Nephron progenitor cell (in vitro differentiated cells): Measurements from ENCODE around the gene CAMK1D.

Experiments used
- DNase-seq: peaks from one replicate; pipeline ENCODE4 v3.0.0; 2021
- H3K27ac Mint-ChIP-seq: 2 replicates; pipeline ENCODE4 v1.8.0; 2021; ENCODE audit warnings: mild to moderate bottlenecking, moderate library complexity, mixed read lengths
- H3K27me3 Mint-ChIP-seq: 2 replicates; pipeline ENCODE4 v1.8.0; 2021; ENCODE audit warnings: mild to moderate bottlenecking, low read depth, mixed read lengths; ENCODE audit not compliant: poor library complexity
- H3K36me3 Mint-ChIP-seq: 2 replicates; pipeline ENCODE4 v1.8.0; 2021; ENCODE audit warnings: low read depth, mixed read lengths
- H3K4me1 Mint-ChIP-seq: 2 replicates; pipeline ENCODE4 v1.8.0; 2021; ENCODE audit warnings: mixed read lengths
- H3K4me3 Mint-ChIP-seq: 2 replicates; pipeline ENCODE4 v1.8.0; 2021; ENCODE audit warnings: mild to moderate bottlenecking, moderate library complexity, mixed read lengths
- H3K9me3 Mint-ChIP-seq: 2 replicates; pipeline ENCODE4 v1.8.0; 2021; ENCODE audit warnings: mild to moderate bottlenecking, moderate library complexity, mixed read lengths
- TF ChIP-seq, protein P1 (sequence below): fragments of 200-600 bp; sonication (generic); IDR thresholded peaks from 2 replicates; pipeline ENCODE4 v1.5.0; 2021; ENCODE audit warnings: antibody characterized with exemption

CAMK1D gene

DNA sequence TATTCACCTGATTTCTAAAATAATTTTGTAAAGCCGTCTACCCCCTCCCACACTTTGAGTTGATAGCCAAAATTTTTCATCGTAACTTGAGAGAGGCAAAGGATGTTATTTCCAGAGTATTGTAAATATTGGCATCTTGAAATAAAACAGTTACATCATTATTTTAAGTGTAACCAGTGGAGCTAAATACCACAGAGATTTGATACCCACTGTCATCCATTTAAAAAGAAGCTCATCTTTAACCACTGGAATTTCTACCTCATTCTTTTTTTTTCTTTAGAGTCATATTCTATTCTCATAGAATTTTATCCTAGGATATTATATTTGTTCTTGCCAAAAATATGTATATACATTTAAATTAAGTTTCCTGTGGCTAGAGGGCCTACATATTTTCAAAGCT lies 48.6 kb downstream of the CAMK1D start:
- H3K27ac Mint-ChIP-seq = no peak overlapping the region

DNA sequence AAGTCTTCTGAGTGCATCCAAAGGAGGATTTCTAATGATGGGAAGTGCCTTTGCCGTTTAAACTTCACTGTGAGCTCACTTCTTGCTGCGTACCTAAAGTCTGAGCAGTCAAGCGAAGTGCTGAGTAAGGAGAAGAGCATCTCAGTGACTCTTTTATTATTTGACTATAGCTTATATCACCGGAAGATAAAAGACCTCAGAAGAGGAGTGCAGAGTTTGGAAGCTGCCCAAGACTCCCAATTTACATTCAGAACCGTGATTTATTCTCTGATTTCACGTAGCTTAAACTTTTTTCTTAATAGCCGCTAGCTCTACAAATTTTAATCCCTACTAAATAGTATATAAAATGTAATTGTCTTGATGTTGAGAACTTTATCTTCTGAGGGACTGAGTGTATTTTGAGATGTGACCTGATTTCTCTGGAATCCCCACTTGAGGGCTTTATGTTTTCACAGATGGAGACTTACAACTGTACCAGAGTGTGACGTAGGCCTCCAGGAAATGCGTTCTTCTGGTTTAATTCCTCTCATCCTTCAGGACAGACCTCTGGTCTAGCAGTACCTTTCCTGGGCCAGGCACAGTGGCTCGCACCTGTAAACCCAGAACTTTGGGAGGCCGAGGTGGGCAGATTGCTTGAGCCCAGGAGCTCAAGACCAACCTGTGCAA lies 51.1 kb downstream of the CAMK1D start:
- TF ChIP-seq, protein P1, sequence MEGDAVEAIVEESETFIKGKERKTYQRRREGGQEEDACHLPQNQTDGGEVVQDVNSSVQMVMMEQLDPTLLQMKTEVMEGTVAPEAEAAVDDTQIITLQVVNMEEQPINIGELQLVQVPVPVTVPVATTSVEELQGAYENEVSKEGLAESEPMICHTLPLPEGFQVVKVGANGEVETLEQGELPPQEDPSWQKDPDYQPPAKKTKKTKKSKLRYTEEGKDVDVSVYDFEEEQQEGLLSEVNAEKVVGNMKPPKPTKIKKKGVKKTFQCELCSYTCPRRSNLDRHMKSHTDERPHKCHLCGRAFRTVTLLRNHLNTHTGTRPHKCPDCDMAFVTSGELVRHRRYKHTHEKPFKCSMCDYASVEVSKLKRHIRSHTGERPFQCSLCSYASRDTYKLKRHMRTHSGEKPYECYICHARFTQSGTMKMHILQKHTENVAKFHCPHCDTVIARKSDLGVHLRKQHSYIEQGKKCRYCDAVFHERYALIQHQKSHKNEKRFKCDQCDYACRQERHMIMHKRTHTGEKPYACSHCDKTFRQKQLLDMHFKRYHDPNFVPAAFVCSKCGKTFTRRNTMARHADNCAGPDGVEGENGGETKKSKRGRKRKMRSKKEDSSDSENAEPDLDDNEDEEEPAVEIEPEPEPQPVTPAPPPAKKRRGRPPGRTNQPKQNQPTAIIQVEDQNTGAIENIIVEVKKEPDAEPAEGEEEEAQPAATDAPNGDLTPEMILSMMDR = no peak
- Mint-ChIP-seq H3K27ac (no peak overlapping the region), H3K27me3 (peaks cover 3% of the 10 kb centered on the region), H3K4me3 (no peak overlapping the region), H3K36me3 (no peaks in the 10 kb centered on the region), H3K9me3 (no peaks in the 10 kb centered on the region), H3K4me1 (peaks cover 6% of the 10 kb centered on the region)
- no peak for DNase-seq

More for the DNA sequence above, 48.6 kb downstream of the CAMK1D start:
- H3K9me3 Mint-ChIP-seq = no peaks in the 10 kb centered on the region
- peaks cover 3% of the 10 kb centered on the region for H3K27me3 Mint-ChIP-seq
- H3K4me1 Mint-ChIP-seq = peaks cover 6% of the 10 kb centered on the region
- no peak for DNase-seq
- TF ChIP-seq, protein P1 = no peak
- no peaks in the 10 kb centered on the region for H3K36me3 Mint-ChIP-seq
- H3K4me3 Mint-ChIP-seq = no peak overlapping the region

DNA sequence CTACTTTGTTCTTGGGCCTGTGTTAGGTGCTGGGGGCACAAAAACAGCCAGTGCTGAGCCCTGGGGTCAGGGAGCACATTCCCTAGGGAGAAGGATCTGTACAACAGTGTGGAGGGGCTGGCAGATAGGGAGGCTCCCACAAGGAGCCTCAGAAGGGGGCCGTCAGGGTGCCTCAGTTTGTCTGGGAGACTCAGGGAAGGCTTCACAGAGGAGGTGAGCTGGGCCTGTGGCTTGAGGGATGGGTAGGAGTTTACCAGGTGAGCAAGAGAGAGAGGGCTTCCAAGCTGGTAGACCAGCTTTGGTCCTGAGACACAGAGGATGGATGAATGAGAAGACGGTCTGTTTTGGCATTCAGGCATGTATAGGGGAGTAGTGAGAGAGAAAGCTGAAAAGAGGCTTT lies 52.1 kb downstream of the CAMK1D start:
- peak overlapping the region; percentile 64 for H3K27ac Mint-ChIP-seq
- peaks cover 3% of the 10 kb centered on the region for H3K27me3 Mint-ChIP-seq
- H3K36me3 Mint-ChIP-seq = no peaks in the 10 kb centered on the region
- no peaks in the 10 kb centered on the region for H3K9me3 Mint-ChIP-seq
- no peak overlapping the region for H3K4me3 Mint-ChIP-seq
- TF ChIP-seq, protein P1 = no peak
- DNase-seq = no peak
- peaks cover 6% of the 10 kb centered on the region for H3K4me1 Mint-ChIP-seq

DNA sequence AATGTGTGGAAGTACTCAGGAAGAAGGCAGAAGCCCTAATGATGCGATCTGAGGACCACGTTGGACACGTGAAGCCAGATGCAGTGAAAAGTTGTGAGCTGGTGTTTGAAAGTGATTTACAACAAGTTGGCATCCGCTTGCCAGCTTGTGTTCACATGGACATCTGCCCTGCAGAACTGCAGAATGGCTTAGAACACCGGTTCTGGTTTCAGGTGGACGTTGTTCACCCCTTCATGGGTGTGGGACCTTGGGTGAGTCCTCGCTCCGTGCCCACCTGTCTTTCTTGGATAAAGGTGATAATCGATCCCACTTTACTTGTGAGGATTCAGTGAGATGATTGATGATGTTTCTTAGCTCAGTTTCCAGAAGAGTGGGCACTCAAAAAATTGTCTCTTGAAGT lies 53.8 kb downstream of the CAMK1D start:
- Mint-ChIP-seq H3K4me3 (no peak overlapping the region), H3K27me3 (peaks cover 3% of the 10 kb centered on the region), H3K27ac (no peak overlapping the region), H3K36me3 (no peaks in the 10 kb centered on the region), H3K9me3 (no peaks in the 10 kb centered on the region), H3K4me1 (peaks cover 6% of the 10 kb centered on the region)
- TF ChIP-seq, protein P1 = no peak
- no peak for DNase-seq

DNA sequence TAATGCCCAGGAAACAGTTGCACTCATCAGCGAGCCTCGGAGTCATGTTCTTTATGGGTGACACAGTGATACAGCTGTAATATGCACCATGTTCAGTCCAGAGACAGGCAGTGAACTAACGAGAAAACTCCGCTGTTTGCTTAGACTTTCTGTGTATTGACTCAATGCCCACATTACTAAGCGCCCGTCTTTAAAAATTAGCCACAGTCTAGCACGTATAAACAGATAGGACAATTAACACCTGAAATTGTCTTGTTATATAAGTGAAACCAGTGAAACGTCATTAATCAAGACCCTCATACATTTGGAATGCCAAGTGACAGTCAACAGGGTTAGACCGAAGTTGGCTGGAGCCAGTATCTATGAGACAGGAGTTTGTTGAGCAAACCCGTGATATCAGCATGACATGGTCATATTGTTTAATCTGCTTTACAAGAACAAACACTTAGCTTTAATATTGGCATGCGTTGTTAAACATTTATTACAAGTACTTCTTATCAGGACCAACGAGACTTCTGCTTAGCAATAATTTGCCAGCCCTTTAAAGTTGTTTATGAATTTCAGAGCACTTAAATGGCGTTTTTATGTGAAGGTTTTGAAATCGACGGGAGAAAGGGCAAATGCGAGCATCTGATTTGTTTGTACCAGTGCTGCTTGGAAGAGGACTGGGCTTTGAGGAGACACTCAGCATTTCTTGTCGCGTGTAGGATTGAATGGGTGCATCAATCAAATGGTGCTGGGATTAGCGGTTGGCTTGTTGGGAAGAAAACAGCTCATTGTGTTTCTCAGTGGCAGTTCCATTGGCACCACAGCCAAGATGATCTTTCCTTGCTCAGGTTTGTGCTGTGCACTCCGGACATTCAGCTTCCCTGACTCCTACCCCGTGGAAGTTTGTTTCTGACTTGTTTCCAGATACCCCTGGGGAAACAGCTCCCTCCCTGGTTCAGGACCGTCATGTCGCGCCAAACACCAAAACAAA lies 56.3 kb downstream of the CAMK1D start:
- no peak overlapping the region for H3K4me3 Mint-ChIP-seq
- H3K36me3 Mint-ChIP-seq = no peaks in the 10 kb centered on the region
- TF ChIP-seq, protein P1 = no peak
- H3K27ac Mint-ChIP-seq = no peak overlapping the region
- DNase-seq = no peak
- peaks cover 6% of the 10 kb centered on the region for H3K4me1 Mint-ChIP-seq
- peaks cover 7% of the 10 kb centered on the region for H3K27me3 Mint-ChIP-seq
- no peaks in the 10 kb centered on the region for H3K9me3 Mint-ChIP-seq
